K562 (cell line): ENCODE data around the gene UMODL1. TPM values are rescaled to one million over a fixed set of nuclear protein-coding genes. Genes with fewer than 3 reads are reported as not detected.

Experiments used
- ATAC-seq: fragments of 200-7000 bp; cut with Tn5 transposase; 3 replicates; pipeline ENCODE4 v1.9.1; 2020; ENCODE audit warnings: moderate library complexity
- BruUV-seq: library from RNA; stranded (reverse); fragments of 400-500 nt; replicated peaks from 2 replicates; lab custom pipeline; 2021; lab: Mats Ljungman, UMichigan
- CTCF ChIA-PET: fragments of 300-600 bp; formaldehyde crosslinking; extraction: SDS; loops from one replicate; lab custom pipeline; 2021; ENCODE audit warnings: low intra/inter-chr PET ratio; lab: Yijun Ruan, JAX
- POLR2A ChIA-PET: fragments of 300-600, 350-650 bp; sonication (Branson Sonifier 250); formaldehyde crosslinking; extraction: SDS; loops from one replicate; lab custom pipeline; 2021; ENCODE audit warnings: antibody characterized with exemption, inconsistent platforms; lab: Yijun Ruan, JAX
- DNase-seq, 4 experiments: peaks; one replicate each; pipeline versions ENCODE4 v3.0.0 to v3.0.0-alpha.2; 2011 to 2018; ENCODE audit warnings: low spot score in 3 of 4, mixed read lengths in 3 of 4; ENCODE audit errors: extremely low read depth in 1 of 4
- FAIRE-seq: peaks from 2 replicates; lab custom pipeline; 2011; peaks lifted over from hg19 to GRCh38; lab: Jason Lieb, UNC
- H2AFZ ChIP-seq: 2 replicates; pipeline ENCODE4 v1.6.0; 2011; ENCODE audit warnings: low read depth, low read length, control low read depth, inconsistent platforms
- H3K27ac ChIP-seq: fragments of 200-600 bp; 3 replicates; pipeline ENCODE4 v1.8.0; 2011; ENCODE audit warnings: low read depth, mild to moderate bottlenecking, control low read depth, inconsistent platforms, low read length, moderate library complexity, mixed read lengths; ENCODE audit errors: extremely low read depth
- H3K27me3 ChIP-seq, 2 experiments: fragments of 300-600 bp in 1 of 2; 2 replicates in 1 of 2; 3 replicates in 1 of 2; pipeline versions ENCODE4 v1.6.0 to v1.8.0; 2011; ENCODE audit warnings: inconsistent platforms in 2 of 2, low read length in 2 of 2, mild to moderate bottlenecking in 1 of 2, mixed read lengths in 1 of 2, moderate library complexity in 1 of 2; ENCODE audit not compliant: control insufficient read depth in 2 of 2, insufficient read depth in 2 of 2
- H3K36me3 ChIP-seq: fragments of 300-600 bp; 3 replicates; pipeline ENCODE4 v1.8.0; 2011; ENCODE audit warnings: mild to moderate bottlenecking, low read length, inconsistent platforms; ENCODE audit not compliant: control insufficient read depth, insufficient read depth
- H3K4me1 ChIP-seq, 2 experiments: fragments of 200-600 bp in 1 of 2; replicated peaks in 1 of 2; 2 replicates in 1 of 2; 3 replicates in 1 of 2; pipeline versions ENCODE4 v1.5.1 to v1.8.0; 2011; ENCODE audit warnings: inconsistent platforms in 2 of 2, low read length in 2 of 2, mild to moderate bottlenecking in 1 of 2, mixed read lengths in 1 of 2, moderate library complexity in 1 of 2; ENCODE audit not compliant: control insufficient read depth in 2 of 2, insufficient read depth in 2 of 2
- H3K4me2 ChIP-seq: 2 replicates; pipeline ENCODE4 v1.6.1; 2011; ENCODE audit warnings: low read length, control low read depth, inconsistent platforms, mixed read lengths; ENCODE audit not compliant: insufficient read depth
- H3K4me3 ChIP-seq: fragments of 200-600 bp; sonication (generic), shearing (Covaris generic); 2 replicates; pipeline ENCODE4 v1.5.1; 2016; ENCODE audit warnings: control low read depth, inconsistent platforms
- H3K79me2 ChIP-seq: fragments of 200-600 bp; 3 replicates; pipeline ENCODE4 v1.8.0; 2011; ENCODE audit warnings: low read length, inconsistent platforms; ENCODE audit not compliant: control insufficient read depth, insufficient read depth
- H3K9ac ChIP-seq, 2 experiments: 2 replicates each; pipeline versions ENCODE4 v1.6.0 to v1.6.1; 2011; ENCODE audit warnings: low read depth in 2 of 2, low read length in 2 of 2, control low read depth in 1 of 2, inconsistent platforms in 1 of 2, mild to moderate bottlenecking in 1 of 2, mixed read lengths in 1 of 2; ENCODE audit not compliant: insufficient read depth in 1 of 2
- H3K9me1 ChIP-seq: one replicate; pipeline ENCODE4 v1.6.0; 2011; ENCODE audit warnings: inconsistent platforms, mild to moderate bottlenecking, low read length, moderate library complexity; ENCODE audit not compliant: control insufficient read depth, insufficient read depth
- H3K9me3 ChIP-seq: replicated peaks from 2 replicates; pipeline ENCODE4 v1.5.1; 2011; ENCODE audit warnings: low read depth, low read length, inconsistent platforms; ENCODE audit not compliant: control insufficient read depth, insufficient read depth
- H4K20me1 ChIP-seq: replicated peaks from 2 replicates; pipeline ENCODE4 v1.6.1; 2011; ENCODE audit warnings: low read length, inconsistent platforms, mixed read lengths; ENCODE audit not compliant: control insufficient read depth, insufficient read depth
- ETV1 ChIP-seq: fragments of 450-650 bp; conservative IDR thresholded peaks from 2 replicates; pipeline ENCODE4 v1.6.1; 2016; ENCODE audit warnings: missing genetic modification characterization, control low read depth, low read depth, missing compliant biosample characterization
- ETV6 ChIP-seq, 3 experiments: fragments of 150-350 bp in 1 of 3; sonication (generic) in 1 of 3; formaldehyde crosslinking in 1 of 3; IDR thresholded peaks; 2 replicates each; pipeline versions ENCODE4 v1.6.1 to v1.8.0; 2014 to 2022; ENCODE audit warnings: borderline replicate concordance in 2 of 3, low read depth in 2 of 3, antibody characterized with exemption in 1 of 3, low read length in 1 of 3, mild to moderate bottlenecking in 1 of 3, missing genetic modification reagents in 1 of 3
- KLF10 ChIP-seq: fragments of 250-450 bp; sonication (Bioruptor Pico); IDR thresholded peaks from 2 replicates; pipeline ENCODE4 v1.6.1; 2021; ENCODE audit warnings: matching md5 sums
- NR2F6 ChIP-seq: fragments of 450-650 bp; formaldehyde crosslinking; IDR thresholded peaks from 2 replicates; pipeline ENCODE4 v1.4.0; 2020; ENCODE audit warnings: mild to moderate bottlenecking
- POLR2B ChIP-seq: fragments of 450-650 bp; IDR thresholded peaks from 2 replicates; pipeline ENCODE4 v1.6.1; 2018; ENCODE audit warnings: low read depth; ENCODE audit not compliant: partially characterized antibody
- WGBS: fragments of 100-300 bp; shearing (Covaris generic); methylation state at CpG from one replicate; pipeline ENCODE4 v1.1.6; 2016; ENCODE audit warnings: low coverage, mixed read lengths; ENCODE audit not compliant: insufficient coverage; ENCODE audit errors: missing lambda C conversion rate; 5-methylcytosine and 5-hydroxymethylcytosine counted together
- in situ Hi-C: fragments of 300-500 bp; cut with MboI; formaldehyde crosslinking; loops from 4 replicates; pipeline ENCODE4 v1.15.0; 2018; ENCODE audit warnings: inconsistent platforms, mixed read lengths
- intact Hi-C: fragments of 100-400 bp; cut with micrococcal nuclease; formaldehyde crosslinking; loops from 2 replicates; pipeline ENCODE4 v1.14.2; 2022
- polyA plus RNA-seq, 8 experiments: library from polyadenylated mRNA; depleted of rRNA in 4 of 8; stranded (reverse) in 5 of 8; unstranded in 3 of 8; fragments of >200 nt; fragmentation: Nextera tagmentation in 2 of 8; fragmentation: Illumina TruSeq in 1 of 8; extraction: Ambion mirVana in 2 of 8; extraction: Trizol in 1 of 8; gene quantifications; 2 replicates each; pipeline versions ENCODE4 v1.2.1 to v1.2.3, GENCODE V29; 2011 to 2014; ENCODE audit warnings: inconsistent platforms in 1 of 8, missing spikeins in 1 of 8
- total RNA-seq, 7 experiments: library from RNA; depleted of rRNA in 6 of 7; stranded (reverse); fragments of >200 nt in 6 of 7; fragmentation: Illumina TruSeq in 2 of 7; extraction: Trizol in 2 of 7; gene quantifications; 2 replicates each; pipeline versions ENCODE4 v1.2.1 to v1.2.3, GENCODE V29; 2011 to 2021; ENCODE audit warnings: low replicate concordance in 1 of 7

The UMODL1 gene
- total and polyA plus RNA-seq, 9 of the 15 experiments (the other 6 are each of a cell fraction or from before 2014, with no cell fraction given) = not detected

DNA sequence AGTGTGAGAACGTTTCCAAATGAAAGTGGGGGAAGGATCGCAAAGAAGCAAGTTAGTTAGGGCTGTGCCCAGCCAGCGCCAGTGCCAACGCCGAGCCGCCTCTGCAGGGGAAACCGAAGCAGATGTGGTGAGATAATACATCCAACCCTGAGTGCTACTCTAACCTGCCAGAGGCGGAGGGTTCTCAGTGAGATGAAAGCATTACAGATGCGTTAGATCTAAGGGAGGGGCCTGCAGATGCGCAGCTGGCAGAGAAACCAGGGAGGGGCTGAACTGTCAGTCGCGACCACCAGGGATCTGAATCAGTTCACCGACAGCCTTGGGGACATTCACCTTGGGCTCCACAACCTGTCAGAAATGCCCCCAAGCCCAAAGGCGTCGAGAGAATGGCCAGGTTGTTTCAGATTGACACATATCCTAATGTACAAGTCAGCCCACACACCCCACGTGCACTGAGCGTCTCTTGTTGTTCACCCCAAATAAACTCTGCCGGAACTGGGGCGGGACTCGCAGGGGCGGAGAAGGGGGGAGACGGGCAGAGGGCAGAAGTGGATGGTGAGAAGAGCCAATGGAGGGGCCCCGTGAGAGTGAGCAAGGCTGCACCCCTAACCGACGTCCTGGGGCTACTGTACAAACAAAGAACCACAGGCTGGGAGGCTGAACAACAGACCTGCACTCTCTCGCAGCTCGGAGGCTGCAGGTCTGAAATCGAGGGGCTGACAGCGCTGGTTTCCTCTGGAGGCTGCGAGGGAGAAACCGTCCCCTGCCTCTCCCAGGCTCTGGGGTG is 8.7 kb upstream of the UMODL1 start:
- peaks cover 77 to 95% of the 10 kb centered on the region in 2 experiments for H3K27me3 ChIP-seq
- H3K79me2 ChIP-seq = no peaks in the 10 kb centered on the region
- H3K9me1 ChIP-seq = no peaks in the 10 kb centered on the region
- no peak overlapping the region for H3K9ac ChIP-seq
- H3K36me3 ChIP-seq = no peaks in the 10 kb centered on the region
- no peak overlapping the region for H3K27ac ChIP-seq
- WGBS = 6% methylated on average over 31 of the region's 31 CpGs
- peaks cover 14% of the 10 kb centered on the region; the same call in 1 of the 2 replicates for H4K20me1 ChIP-seq
- no peak overlapping the region for H2AFZ ChIP-seq
- DNase-seq (no peak), ATAC-seq (peak; percentile 22; the same call in 1 of the 3 replicates), FAIRE-seq (no peak)
- ChIA-PET CTCF (interaction anchor here (0.7 kb wide), 1 partner anchor 8 kb away, joined by 3 read pairs; the partner anchor contains the start of gene UMODL1), POLR2A (interaction anchor here (0.7 to 0.9 kb wide), 2 partner anchors 11 to 21 kb away, joined by 3 to 4 read pairs; no protein-coding TSS in a partner anchor)
- in situ Hi-C loops = no loop called here
- no peak overlapping the region for H3K4me3 ChIP-seq
- BruUV-seq = no TSS peak
- peaks cover 0 to 12% of the 10 kb centered on the region in 2 experiments; a peak in 1 of 5 replicates for H3K4me1 ChIP-seq
- H3K9me3 ChIP-seq = no peaks in the 10 kb centered on the region
- intact Hi-C loops = no loop called here
- no peak for TF ChIP-seq ETV6 (IDR thresholded peaks at IDR 0.05; ENCODE audit: borderline replicate concordance in 1 of 2, low read depth in 2 of 2, low read length in 1 of 2)
- TF ChIP-seq ETV6 (CRISPR knock-in tag; IDR thresholded peaks at IDR 0.05; ENCODE audit: borderline replicate concordance) = no peak
- TF ChIP-seq KLF10 = no peak
- TF ChIP-seq ETV1 (tag) = no peak
- TF ChIP-seq POLR2B = no peak
- no peak for TF ChIP-seq NR2F6 (CRISPR knock-in tag)
- no peak overlapping the region for H3K4me2 ChIP-seq
